MM.1S (cell line): ENCODE results near the gene SPECC1L.

ENCODE experiments used
- EZH2 ChIP-seq: fragments of 300-600 bp; sonication (generic); optimal IDR thresholded peaks from 2 replicates; pipeline ENCODE3; 2017; ENCODE audit warnings: low read depth, mild to moderate bottlenecking, antibody characterized with exemption, low read length, mixed read lengths
- TF ChIP-seq, protein P1 (sequence below): fragments of 300-600 bp; sonication (generic); IDR thresholded peaks from 2 replicates; pipeline ENCODE4 v1.5.1; 2016; ENCODE audit warnings: antibody characterized with exemption, low read length, mixed read lengths

DNA sequence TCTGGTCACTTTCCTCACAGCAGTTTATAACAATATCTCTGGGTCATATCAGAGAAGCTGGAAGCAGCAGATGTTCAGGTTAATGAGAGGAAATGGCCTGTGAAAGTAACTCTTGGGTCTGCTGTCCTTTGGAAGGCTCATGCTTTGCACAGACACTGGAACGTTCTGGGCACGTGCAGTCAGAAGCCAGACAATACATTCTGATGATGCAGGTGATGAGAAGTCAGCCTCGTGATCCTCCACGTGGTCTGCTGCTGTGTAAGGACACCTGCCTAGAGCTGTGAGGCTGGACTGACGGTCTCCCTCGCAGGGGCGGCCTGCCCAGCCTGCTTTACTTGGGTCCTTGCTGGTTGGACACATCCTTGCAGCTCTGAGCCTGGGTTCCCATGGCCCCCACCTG is 138.0 kb downstream of the SPECC1L start:
- no peak for TF ChIP-seq EZH2
- TF ChIP-seq, protein P1, sequence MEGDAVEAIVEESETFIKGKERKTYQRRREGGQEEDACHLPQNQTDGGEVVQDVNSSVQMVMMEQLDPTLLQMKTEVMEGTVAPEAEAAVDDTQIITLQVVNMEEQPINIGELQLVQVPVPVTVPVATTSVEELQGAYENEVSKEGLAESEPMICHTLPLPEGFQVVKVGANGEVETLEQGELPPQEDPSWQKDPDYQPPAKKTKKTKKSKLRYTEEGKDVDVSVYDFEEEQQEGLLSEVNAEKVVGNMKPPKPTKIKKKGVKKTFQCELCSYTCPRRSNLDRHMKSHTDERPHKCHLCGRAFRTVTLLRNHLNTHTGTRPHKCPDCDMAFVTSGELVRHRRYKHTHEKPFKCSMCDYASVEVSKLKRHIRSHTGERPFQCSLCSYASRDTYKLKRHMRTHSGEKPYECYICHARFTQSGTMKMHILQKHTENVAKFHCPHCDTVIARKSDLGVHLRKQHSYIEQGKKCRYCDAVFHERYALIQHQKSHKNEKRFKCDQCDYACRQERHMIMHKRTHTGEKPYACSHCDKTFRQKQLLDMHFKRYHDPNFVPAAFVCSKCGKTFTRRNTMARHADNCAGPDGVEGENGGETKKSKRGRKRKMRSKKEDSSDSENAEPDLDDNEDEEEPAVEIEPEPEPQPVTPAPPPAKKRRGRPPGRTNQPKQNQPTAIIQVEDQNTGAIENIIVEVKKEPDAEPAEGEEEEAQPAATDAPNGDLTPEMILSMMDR, result no peak
